ENCODE measurements around the gene ACVRL1. TPM values are rescaled to one million over a fixed set of nuclear protein-coding genes. Genes with fewer than 3 reads are reported as not detected.

The ACVRL1 gene
- total and polyA plus RNA-seq, 9 of the 15 experiments (the other 6 are each of a cell fraction or from before 2014, with no cell fraction given), result 0.07 to 1.4 (median 0.30) TPM

- POLR2A ChIA-PET, result interaction anchor here (1.0 kb wide), 1 partner anchor 14 kb away, joined by 4 read pairs; no protein-coding TSS in a partner anchor
- no peak for FAIRE-seq
Observed at GRCh38 chr12:51947246-51947996, 40.1 kb downstream of the ACVRL1 start.

More at GRCh38 chr12:51947246-51947996, 40.1 kb downstream of the ACVRL1 start:
- CTCF ChIA-PET (ENCODE audit: low intra/inter-chr PET ratio), result no interaction called here
- H3K9ac ChIP-seq (ENCODE audit: insufficient read depth in 1 of 2, low read depth in 2 of 2, low read length in 2 of 2), result no peak overlapping the region
- H2AFZ ChIP-seq (ENCODE audit: low read depth, low read length), result 0 out of 2 replicates have a peak overlapping the region, but pooled peaks have one; percentile 10
- peaks cover 2 to 4% of the 10 kb centered on the region in 2 experiments; a peak in 2 of 5 replicates for H3K27me3 ChIP-seq (ENCODE audit: control insufficient read depth in 2 of 2, insufficient read depth in 2 of 2, low read length in 2 of 2)
- peaks cover 3 to 12% of the 10 kb centered on the region in 2 experiments; a peak in 3 of 5 replicates for H3K4me1 ChIP-seq (replicated peaks in 1 of 2; ENCODE audit: control insufficient read depth in 2 of 2, insufficient read depth in 2 of 2, low read length in 2 of 2)
- no peaks in the 10 kb centered on the region for H4K20me1 ChIP-seq (replicated peaks; ENCODE audit: control insufficient read depth, insufficient read depth, low read length)
- peaks cover 4% of the 10 kb centered on the region; the same call in 1 of the 2 replicates for H3K9me3 ChIP-seq (replicated peaks; ENCODE audit: control insufficient read depth, insufficient read depth, low read depth, low read length)
- TF ChIP-seq HDAC3 (IDR thresholded peaks at IDR 0.05; ENCODE audit: borderline replicate concordance, partially characterized antibody) (no peak), TRIM24 (IDR thresholded peaks at IDR 0.05) (no peak), ZNF586 (CRISPR knock-in tag; conservative IDR thresholded peaks at IDR 0.05) (no peak)
- TF ChIP-seq, protein P1, sequence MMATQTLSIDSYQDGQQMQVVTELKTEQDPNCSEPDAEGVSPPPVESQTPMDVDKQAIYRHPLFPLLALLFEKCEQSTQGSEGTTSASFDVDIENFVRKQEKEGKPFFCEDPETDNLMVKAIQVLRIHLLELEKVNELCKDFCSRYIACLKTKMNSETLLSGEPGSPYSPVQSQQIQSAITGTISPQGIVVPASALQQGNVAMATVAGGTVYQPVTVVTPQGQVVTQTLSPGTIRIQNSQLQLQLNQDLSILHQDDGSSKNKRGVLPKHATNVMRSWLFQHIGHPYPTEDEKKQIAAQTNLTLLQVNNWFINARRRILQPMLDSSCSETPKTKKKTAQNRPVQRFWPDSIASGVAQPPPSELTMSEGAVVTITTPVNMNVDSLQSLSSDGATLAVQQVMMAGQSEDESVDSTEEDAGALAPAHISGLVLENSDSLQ (IDR thresholded peaks at IDR 0.05), result peak; percentile 51
- H3K79me2 ChIP-seq (ENCODE audit: control insufficient read depth, insufficient read depth, low read length), result peaks cover 7% of the 10 kb centered on the region
- in situ Hi-C loops (cut with MboI), result no loop called here
- 31% methylated on average over 8 of the region's 8 CpGs for WGBS (ENCODE audit: insufficient coverage, low coverage, missing lambda C conversion rate)
- ATAC-seq, result no peak
- no peak overlapping the region for H3K4me2 ChIP-seq (ENCODE audit: insufficient read depth, low read length)
- H3K9me1 ChIP-seq (ENCODE audit: control insufficient read depth, insufficient read depth, low read length), result no peaks in the 10 kb centered on the region
- no TSS peak for BruUV-seq (replicated peaks)
- no peaks in the 10 kb centered on the region for H3K36me3 ChIP-seq (ENCODE audit: control insufficient read depth, insufficient read depth, low read length)
- no peak for DNase-seq (ENCODE audit: extremely low read depth in 1 of 4, low spot score in 3 of 4)
- H3K27ac ChIP-seq (ENCODE audit: extremely low read depth, low read depth, low read length), result no peak overlapping the region
- intact Hi-C loops (cut with micrococcal nuclease), result no loop called here
- no peak overlapping the region for H3K4me3 ChIP-seq
